ENCODE data around the gene FBXW9.
A peak's percentile ranks its signal among the peaks of the same experiment; 100 is the strongest.
"Not testable (repeated sequence)": the region's sequence is repeated elsewhere in the genome, so short reads cannot be mapped to it uniquely, and the experiment has no call there.

Gene FBXW9

GRCh38 chr19:12678039-12678438 lies 18.4 kb downstream of the FBXW9 start:
- DNase-seq, result not testable (repeated sequence)

GRCh38 chr19:12676928-12677327 lies 19.5 kb downstream of the FBXW9 start:
- no peak for DNase-seq

GRCh38 chr19:12676384-12676792 lies 20.0 kb downstream of the FBXW9 start:
- peak; percentile 78 to 86 for DNase-seq

- DNase-seq, result no peak
These were observed 20.5 kb downstream of the FBXW9 start for GRCh38 chr19:12675940-12676339.

GRCh38 chr19:12675399-12675798 lies 21.0 kb downstream of the FBXW9 start:
- no peak for DNase-seq

GRCh38 chr19:12672744-12673143 lies 23.7 kb downstream of the FBXW9 start:
- DNase-seq, result no peak

- DNase-seq, result no peak
These were observed 26.1 kb downstream of the FBXW9 start for GRCh38 chr19:12670159-12670928.

- peak; percentile 66 to 69 for DNase-seq
These were observed 26.9 kb downstream of the FBXW9 start for GRCh38 chr19:12669270-12670158.

GRCh38 chr19:12668932-12669269 lies 27.5 kb downstream of the FBXW9 start:
- DNase-seq, result peak; percentile 56 to 70

GRCh38 chr19:12668346-12668745 lies 28.1 kb downstream of the FBXW9 start:
- DNase-seq, result no peak

GRCh38 chr19:12667731-12668302 lies 28.6 kb downstream of the FBXW9 start:
- DNase-seq, result no peak

- DNase-seq, result peak; percentile 78 to 85
These were observed 30.0 kb downstream of the FBXW9 start, which contains the start of the genes MAN2B1 and WDR83 for GRCh38 chr19:12666265-12667048. TSS of gene MAN2B1 (minus strand) at chr19:12666742. CDS start at chr19:12666701, 41 bp downstream. TSS of gene WDR83 (plus strand) at chr19:12666807. CDS start at chr19:12669791, 2,984 bp downstream.

GRCh38 chr19:12665671-12666264 lies 30.7 kb downstream of the FBXW9 start:
- DNase-seq, result no peak

- DNase-seq, result peak; percentile 43 to 45
These were observed 31.2 kb downstream of the FBXW9 start for GRCh38 chr19:12665281-12665573.

- no peak for DNase-seq
These were observed 31.8 kb downstream of the FBXW9 start for GRCh38 chr19:12664406-12665280.

- DNase-seq, result no peak
These were observed 35.5 kb downstream of the FBXW9 start for GRCh38 chr19:12660980-12661379.

- DNase-seq, result no peak
These were observed 38.5 kb downstream of the FBXW9 start for GRCh38 chr19:12657966-12658365.

- DNase-seq, result no peak
These were observed 39.4 kb downstream of the FBXW9 start for GRCh38 chr19:12656899-12657571.

- no peak for DNase-seq
These were observed 40.9 kb downstream of the FBXW9 start for GRCh38 chr19:12655546-12655945.

- DNase-seq, result no peak
These were observed 44.2 kb downstream of the FBXW9 start for GRCh38 chr19:12652219-12652618.

- DNase-seq, result no peak
These were observed 46.5 kb downstream of the FBXW9 start for GRCh38 chr19:12649941-12650340.

All from stimulated activated CD4-positive, alpha-beta T cell treated with anti-CD3 and anti-CD28 coated beads, Interleukin-4, amount 100 ng/mL, for 4 hours (primary cell).